Measurements from ENCODE around the gene TMPRSS12.
"Not testable (repeated sequence)": the region's sequence is repeated elsewhere in the genome, so short reads cannot be mapped to it uniquely, and the experiment has no call there.

Gene TMPRSS12

DNA sequence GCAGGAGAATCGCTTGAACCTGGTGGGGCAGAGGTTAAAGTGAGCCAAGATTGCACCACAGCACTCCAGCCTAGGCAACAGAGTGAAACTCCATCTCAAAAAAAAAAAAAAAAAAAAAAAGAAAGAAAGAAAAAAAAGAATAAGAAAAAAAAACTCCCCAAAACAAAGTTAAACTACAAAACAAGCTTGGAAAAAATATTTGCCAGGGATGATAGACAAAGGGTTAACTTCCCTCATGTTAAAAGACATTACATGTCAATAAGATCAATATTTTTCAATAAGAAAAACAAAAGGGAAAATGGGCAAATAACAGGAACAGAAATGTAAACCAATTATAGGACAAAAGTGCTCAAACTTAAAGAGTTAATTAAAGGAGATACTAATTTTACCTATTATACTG is 83.2 kb downstream of the TMPRSS12 start:
- DNase-seq (ENCODE audit: low read depth, low spot score): no peak

GRCh38 chr12:50926415-50926814 is 83.7 kb downstream of the TMPRSS12 start:
- no peak for DNase-seq (ENCODE audit: low read depth, low spot score)

- not testable (repeated sequence) for DNase-seq (ENCODE audit: low read depth, low spot score)
These were observed 84.2 kb downstream of the TMPRSS12 start for GRCh38 chr12:50926932-50927331.

DNA sequence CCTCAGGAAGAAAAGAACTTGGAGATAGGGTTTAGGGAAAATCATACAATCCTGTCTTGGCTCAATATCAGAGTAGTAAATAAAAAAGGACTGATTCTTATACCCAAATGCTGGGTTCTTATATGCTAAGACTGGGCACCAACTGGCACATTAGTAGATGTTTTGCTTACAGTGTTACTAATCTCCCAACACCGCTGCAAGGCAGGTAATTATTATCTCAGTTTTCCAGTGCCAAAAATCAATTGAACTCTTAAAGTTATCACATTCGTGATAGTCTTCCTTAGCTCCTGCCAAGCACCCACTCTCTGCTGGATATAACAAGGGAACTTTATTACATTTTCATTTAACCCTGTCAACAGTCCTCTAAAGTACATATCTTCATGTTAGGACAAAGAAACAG is 84.6 kb downstream of the TMPRSS12 start:
- DNase-seq (ENCODE audit: low read depth, low spot score): no peak

DNA sequence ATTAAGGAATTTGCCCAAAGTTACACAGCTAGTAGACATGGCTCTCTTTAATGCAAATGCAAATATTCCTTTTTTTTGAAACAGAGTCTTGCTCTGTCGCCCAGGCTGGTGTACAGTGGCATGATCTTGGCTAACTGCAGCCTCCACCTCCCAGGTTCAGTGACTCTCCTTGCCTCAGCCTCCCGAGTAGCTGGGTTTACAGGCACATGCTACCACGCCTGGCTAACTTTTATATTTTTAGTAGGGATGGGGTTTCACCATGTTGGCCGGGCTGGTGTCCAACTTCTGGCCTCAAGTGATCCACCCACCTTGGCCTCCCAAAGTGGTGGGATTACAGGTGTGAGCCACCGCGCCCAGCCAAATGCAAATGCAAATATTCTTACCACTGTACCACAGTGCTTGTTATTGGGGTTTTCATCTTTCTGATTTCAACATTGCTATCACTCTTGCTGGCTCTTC is 85.1 kb downstream of the TMPRSS12 start:
- no peak for DNase-seq (ENCODE audit: low read depth, low spot score)

DNA sequence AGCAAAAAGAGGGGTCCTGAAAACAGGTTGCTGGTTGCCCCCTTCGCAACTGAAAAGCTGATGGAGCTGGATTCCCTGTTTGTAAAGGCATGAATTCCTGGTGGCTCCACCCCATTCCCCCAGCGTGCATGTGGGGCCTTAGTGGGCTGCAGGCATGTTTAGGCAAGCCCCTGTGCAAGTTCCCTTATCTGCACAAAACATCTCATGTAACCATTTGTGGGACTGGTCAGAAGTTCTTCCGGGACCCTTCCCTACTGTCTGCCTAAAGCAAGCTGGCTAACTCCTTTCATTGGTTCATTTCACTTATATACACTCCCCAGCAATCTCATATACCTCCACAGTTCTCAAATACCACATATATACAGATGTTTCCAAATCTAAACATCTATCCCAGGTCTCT is 85.7 kb downstream of the TMPRSS12 start:
- no peak for DNase-seq (ENCODE audit: low read depth, low spot score)

- no peak for DNase-seq (ENCODE audit: low read depth, low spot score)
These were observed 87.1 kb downstream of the TMPRSS12 start for GRCh38 chr12:50929831-50930230.

DNA sequence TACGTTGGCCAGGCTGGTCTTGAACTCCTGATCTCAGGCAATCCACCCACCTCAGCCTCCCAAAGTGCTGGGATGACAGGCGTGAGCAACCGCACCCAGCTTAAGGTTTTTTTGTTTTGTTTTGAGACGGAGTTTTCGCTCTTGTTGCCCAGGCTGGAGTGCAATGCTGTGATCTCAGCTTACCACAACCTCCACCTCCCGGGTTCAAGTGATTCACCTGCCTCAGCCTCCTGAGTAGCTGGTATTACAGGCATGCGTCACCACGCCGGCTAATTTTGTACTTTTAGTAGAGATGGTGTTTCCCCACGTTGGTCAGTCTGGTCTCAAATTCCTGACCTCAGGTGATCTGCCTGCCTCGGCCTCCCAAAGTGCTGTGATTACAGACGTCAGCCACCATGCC is 87.8 kb downstream of the TMPRSS12 start:
- not testable (repeated sequence) for DNase-seq (ENCODE audit: low read depth, low spot score)

- no peak for DNase-seq (ENCODE audit: low read depth, low spot score)
These were observed 90.1 kb downstream of the TMPRSS12 start for GRCh38 chr12:50932787-50933280.

DNA sequence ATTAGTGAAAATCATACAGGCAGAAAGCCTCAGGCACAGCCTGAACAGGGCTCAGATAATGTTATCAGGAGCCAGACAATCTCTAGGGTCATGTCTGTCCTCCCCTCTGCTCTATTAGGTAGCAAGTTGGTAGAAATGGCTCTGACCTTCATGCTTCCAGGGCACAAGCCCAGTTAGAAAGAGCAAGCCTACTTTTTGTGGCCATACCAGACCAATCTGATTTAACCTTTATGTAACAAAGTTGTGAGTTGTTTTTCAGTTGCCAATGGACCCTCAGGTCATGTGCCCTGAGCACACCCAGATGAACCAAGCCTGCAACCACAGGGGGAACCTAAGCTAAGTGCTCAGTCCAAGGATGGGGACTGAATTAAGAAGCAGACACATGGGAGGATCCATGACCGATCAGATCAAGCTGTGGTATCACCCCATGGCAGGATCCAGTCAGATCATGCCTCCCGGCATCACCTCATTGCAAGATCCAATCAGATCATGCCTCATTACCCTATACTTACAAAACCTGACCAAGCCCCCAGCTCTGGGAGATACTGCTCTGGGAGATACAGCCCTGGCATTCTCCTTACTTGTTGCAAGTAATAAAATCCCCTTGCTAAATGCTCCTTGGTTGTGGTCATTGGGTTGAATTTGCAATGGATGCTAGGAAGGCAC is 90.9 kb downstream of the TMPRSS12 start:
- DNase-seq (ENCODE audit: low read depth, low spot score): no peak

DNA sequence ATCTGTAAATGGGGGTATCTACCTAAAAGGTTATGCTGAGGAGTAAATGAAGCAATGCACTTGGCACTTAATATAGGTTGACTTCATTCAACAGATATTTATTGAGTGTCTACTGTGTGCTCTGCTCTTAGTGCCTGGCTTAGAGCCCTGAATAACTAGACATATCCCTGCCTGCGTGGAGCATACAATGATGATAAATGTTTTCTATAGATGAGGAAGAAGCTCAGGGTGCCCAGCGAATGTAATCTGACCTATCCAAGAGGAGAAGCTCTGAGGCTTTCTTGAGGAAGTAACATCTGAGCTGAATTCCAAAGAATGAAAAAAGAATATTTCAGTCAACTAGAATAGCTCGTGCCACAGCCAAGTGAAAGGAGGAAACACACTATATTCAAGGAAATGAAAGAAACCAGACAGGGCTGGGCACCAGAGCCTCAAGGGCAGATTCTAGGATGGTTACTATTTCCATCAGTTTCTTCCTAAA is 91.7 kb downstream of the TMPRSS12 start:
- DNase-seq (ENCODE audit: low read depth, low spot score): no peak

GRCh38 chr12:50934981-50935807 is 92.5 kb downstream of the TMPRSS12 start:
- DNase-seq (ENCODE audit: low read depth, low spot score): no peak

- DNase-seq (ENCODE audit: low read depth, low spot score): no peak
These were observed 94.2 kb downstream of the TMPRSS12 start for GRCh38 chr12:50936821-50937530.
